ENCODE measurements around the gene PCSK6. TPM values are rescaled to one million over a fixed set of nuclear protein-coding genes. Genes with fewer than 3 reads are reported as not detected.

PCSK6 gene
- total and polyA plus RNA-seq, 7 donors: 8.3 to 32.7 (median 13.3) TPM

- Histone ChIP-seq H3K27ac (no peak overlapping the region), H3K4me3 (no peak overlapping the region), H3K36me3 (ENCODE audit: insufficient read depth in 1 of 2, low read depth in 1 of 2) (peaks cover 0 to 4% of the 10 kb centered on the region in 2 donors), H3K4me1 (no peaks in the 10 kb centered on the region), H3K9me3 (no peaks in the 10 kb centered on the region), H3K27me3 (ENCODE audit: insufficient read depth in 3 of 3, low read length in 2 of 3) (no peaks in the 10 kb centered on the region)
- 85 to 89% (median 88%) methylated on average over 4 of the region's 4 CpGs for WGBS, 3 donors
- intact Hi-C loops (cut with DNase I): loop anchor here in 1 of 2 donors (2.0 to 10.0 kb wide), 3 partner anchors 177 to 649 kb away; partner anchors contain the start of gene LRRK1
- TF ChIP-seq CTCF (IDR thresholded peaks at IDR 0.05): no peak
- DNase-seq: no peak
- no peak for ATAC-seq
Observed at GRCh38 chr15:101264011-101264410, 225.5 kb downstream of the PCSK6 start.

GRCh38 chr15:101262551-101262950 is 227.0 kb downstream of the PCSK6 start:
- Histone ChIP-seq H3K36me3 (ENCODE audit: insufficient read depth in 1 of 2, low read depth in 1 of 2) (no peaks in the 10 kb centered on the region), H3K4me3 (no peak overlapping the region), H3K9me3 (no peaks in the 10 kb centered on the region), H3K27me3 (ENCODE audit: insufficient read depth in 3 of 3, low read length in 2 of 3) (no peaks in the 10 kb centered on the region), H3K27ac (no peak overlapping the region), H3K4me1 (no peaks in the 10 kb centered on the region)
- 80 to 89% (median 82%) methylated on average over 4 of the region's 4 CpGs for WGBS, 3 donors
- TF ChIP-seq CTCF (IDR thresholded peaks at IDR 0.05): no peak
- intact Hi-C loops (cut with DNase I): loop anchor here in 1 of 2 donors (10.0 kb wide), 2 partner anchors 348 to 648 kb away; partner anchors contain the start of gene LRRK1
- ATAC-seq (no peak), DNase-seq (no peak)

GRCh38 chr15:101258238-101259144 is 231.0 kb downstream of the PCSK6 start:
- Histone ChIP-seq H3K27me3 (ENCODE audit: insufficient read depth in 3 of 3, low read length in 2 of 3) (no peaks in the 10 kb centered on the region), H3K4me1 (no peaks in the 10 kb centered on the region), H3K36me3 (ENCODE audit: insufficient read depth in 1 of 2, low read depth in 1 of 2) (no peaks in the 10 kb centered on the region), H3K27ac (no peak overlapping the region), H3K4me3 (no peak overlapping the region), H3K9me3 (no peaks in the 10 kb centered on the region)
- TF ChIP-seq CTCF (IDR thresholded peaks at IDR 0.05): peak; percentile 90
- peak in 1 of 2 donors; percentile 48 for DNase-seq
- 25 to 31% (median 29%) methylated on average over 11 of the region's 11 CpGs for WGBS, 3 donors
- intact Hi-C loops (cut with DNase I): loop anchor here (1.0 to 10.0 kb wide), 4 partner anchors 134 to 334 kb away; no protein-coding TSS in a partner anchor
- ATAC-seq: peak; percentile 78 to 94 (median 82)

- WGBS, 3 donors: 83 to 85% (median 85%) methylated on average over 6 of the region's 6 CpGs
- ATAC-seq (no peak), DNase-seq (no peak)
- no peak for TF ChIP-seq CTCF (IDR thresholded peaks at IDR 0.05)
- intact Hi-C loops (cut with DNase I): loop anchor here (1.0 to 10.0 kb wide), 3 partner anchors 132 to 332 kb away; no protein-coding TSS in a partner anchor
- H3K27ac ChIP-seq: no peak overlapping the region
- no peaks in the 10 kb centered on the region for H3K9me3 ChIP-seq
- H3K4me3 ChIP-seq: no peak overlapping the region
- peaks cover 6% of the 10 kb centered on the region for H3K4me1 ChIP-seq
- H3K36me3 ChIP-seq (ENCODE audit: insufficient read depth in 1 of 2, low read depth in 1 of 2): no peaks in the 10 kb centered on the region
- H3K27me3 ChIP-seq (ENCODE audit: insufficient read depth in 3 of 3, low read length in 2 of 3): no peaks in the 10 kb centered on the region
Observed at GRCh38 chr15:101256757-101257156, 232.8 kb downstream of the PCSK6 start.
